GM18520 (cell line): ENCODE measurements around the gene MLLT10.
"Not testable (repeated sequence)": the region's sequence is repeated elsewhere in the genome, so short reads cannot be mapped to it uniquely, and the experiment has no call there.

Source experiments
- ATAC-seq: cut with Tn5 transposase; IDR thresholded peaks from one replicate; pipeline ENCODE4 v1.9.1; 2021; ENCODE audit not compliant: unreplicated experiment

Gene MLLT10

DNA sequence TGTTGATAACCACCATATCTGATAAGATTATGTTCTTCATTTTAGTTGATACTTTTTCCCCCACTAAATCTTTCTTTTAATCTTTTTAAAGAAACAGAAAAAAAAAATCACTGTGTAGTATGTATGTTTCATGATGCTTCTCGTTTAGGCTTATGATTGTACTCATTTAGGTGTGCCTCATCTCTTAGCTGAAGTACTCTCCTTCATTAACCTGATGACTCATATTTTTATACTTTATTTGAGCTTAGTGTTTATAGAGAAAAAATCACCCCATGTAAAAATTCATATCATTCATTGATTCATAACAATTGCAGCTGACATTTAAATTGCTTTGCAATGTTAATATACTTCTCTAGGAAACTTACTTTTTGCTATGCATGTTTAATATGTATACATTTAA lies 158.9 kb downstream of the MLLT10 start:
- no peak for ATAC-seq

GRCh38 chr10:21693418-21693817 lies 159.4 kb downstream of the MLLT10 start:
- no peak for ATAC-seq

DNA sequence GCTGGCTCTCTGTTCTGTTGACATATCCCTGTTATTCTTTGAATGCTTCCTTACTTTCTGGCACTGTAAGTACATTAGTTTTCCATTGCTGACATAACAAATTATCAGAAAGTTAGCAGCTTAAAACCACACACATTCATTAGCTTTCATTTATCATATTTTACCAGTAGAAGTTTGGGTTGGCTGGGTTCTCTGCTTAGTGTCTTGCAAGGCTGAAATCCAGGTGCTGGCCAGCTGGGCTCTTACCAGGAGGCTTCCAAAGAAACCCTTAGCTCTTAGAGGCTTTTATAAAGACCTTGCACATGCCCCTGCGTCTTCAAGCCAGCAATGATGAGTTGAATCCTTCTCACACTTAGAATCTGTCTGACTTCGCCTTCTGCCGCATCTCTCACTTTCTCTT lies 160.6 kb downstream of the MLLT10 start:
- ATAC-seq = no peak

DNA sequence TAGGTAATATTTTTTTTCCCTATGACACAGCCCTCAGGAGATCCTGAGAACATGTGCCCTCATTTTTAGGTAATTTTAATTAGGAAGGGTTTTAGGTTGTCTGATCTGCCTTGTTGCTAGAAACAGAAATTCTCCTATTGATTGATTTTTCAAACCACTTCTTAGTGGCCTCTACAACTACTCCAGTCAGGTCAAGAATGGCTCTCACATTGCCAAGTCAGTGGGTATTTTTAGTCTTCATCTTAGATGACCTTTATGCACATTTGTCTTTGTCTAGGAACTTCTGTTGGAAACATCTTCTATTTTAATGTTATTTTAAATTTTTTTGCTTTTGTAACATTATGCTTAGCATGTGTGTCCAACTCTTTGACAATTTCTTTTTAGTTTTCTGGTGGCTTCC lies 162.3 kb downstream of the MLLT10 start:
- no peak for ATAC-seq

- ATAC-seq = no peak
Measured at GRCh38 chr10:21699575-21699974, 165.5 kb downstream of the MLLT10 start.

- no peak for ATAC-seq
Measured at GRCh38 chr10:21700474-21700873, 166.4 kb downstream of the MLLT10 start.

DNA sequence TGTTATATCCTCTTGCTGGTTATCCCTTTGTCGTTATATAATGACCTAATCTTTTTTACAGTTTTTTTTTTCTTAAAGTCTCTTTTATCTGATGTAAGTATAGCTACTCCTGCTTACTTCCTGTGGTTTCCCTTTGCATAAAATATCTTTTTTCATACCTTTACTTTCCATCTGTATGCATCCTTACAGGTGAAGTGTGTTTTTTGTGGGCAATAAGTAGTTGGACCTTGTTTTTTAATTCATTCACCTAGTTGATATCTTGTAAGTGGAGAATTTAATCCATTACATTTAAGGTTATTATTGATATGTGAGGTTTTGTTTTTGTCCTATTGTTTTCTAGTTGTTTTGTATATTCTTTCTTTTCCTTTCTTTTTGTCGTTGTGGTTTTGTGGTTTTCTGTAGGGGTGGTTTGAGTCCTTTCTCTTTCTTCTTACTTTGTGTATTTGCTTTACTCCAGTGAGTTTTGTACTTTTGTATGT lies 168.6 kb downstream of the MLLT10 start:
- ATAC-seq = no peak

DNA sequence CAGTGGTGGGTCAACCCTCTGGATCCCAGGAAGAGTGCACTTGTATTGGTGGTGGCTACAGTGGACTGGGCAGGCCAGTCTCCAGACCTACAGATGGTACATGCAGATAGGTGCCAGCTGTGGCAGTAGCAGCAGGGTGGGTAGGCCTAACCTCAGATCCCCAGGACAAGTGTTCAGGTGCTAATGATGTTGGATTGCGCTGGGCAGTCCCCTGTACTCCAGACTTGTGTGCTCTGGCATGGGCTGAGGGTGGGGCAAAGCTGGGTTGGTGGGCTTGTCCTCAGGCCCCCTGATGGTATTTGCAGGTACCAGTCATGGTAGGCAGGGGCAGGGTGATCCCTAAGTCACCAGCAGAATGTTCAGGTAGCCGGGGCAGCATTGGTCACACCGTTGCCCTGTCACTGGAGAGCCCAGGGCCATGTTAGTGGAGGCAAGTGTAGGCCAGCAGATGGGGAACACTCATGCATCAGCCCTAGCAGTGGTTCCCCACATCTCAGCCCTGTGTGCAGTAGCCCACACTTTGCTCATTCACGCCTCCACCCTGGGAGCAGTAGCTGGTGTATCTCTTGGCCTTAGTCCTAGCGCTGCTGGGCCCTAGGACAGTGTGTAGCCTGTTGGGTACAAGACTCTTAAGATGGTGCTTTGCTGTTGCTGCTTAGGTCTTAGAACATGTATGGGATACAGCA lies 171.3 kb downstream of the MLLT10 start:
- ATAC-seq = no peak

GRCh38 chr10:21705828-21706176 lies 171.8 kb downstream of the MLLT10 start:
- no peak for ATAC-seq

GRCh38 chr10:21707498-21707897 lies 173.5 kb downstream of the MLLT10 start:
- no peak for ATAC-seq

- ATAC-seq = no peak
Measured at GRCh38 chr10:21712975-21713374, 178.9 kb downstream of the MLLT10 start.

DNA sequence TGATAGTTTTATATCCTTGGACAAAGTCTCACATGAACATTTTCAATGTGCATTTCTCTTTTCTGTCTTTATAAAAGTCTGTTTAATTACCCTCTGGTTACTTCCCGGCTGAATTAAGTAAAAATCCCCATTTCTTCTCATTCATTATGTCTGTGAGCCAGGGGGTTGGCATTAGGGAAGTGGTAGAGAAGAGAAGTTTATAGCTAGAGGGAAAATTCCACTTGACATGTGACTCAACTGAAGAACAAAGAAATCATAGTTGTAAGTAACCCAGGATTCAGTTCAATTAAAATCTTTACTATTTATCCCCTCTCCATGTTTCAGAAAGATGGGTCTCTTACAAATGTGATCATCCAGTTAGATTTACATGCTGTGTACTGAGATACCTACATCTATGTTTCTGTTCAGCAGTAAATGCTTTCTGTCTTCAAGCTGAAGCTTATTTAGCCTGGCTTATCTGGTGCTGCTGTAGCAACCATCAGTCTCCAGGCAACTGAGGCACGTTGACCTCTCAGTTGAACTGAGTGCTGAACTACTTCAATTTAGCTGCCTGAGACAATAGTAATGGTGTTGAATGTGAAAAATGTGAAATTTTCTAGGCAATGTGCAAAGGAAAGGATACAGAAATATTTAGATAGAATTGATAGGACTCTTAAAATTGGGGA lies 181.6 kb downstream of the MLLT10 start:
- ATAC-seq = no peak

- ATAC-seq = not testable (repeated sequence)
Measured at GRCh38 chr10:21717437-21718054, 183.5 kb downstream of the MLLT10 start.

GRCh38 chr10:21719502-21719901 lies 185.5 kb downstream of the MLLT10 start:
- ATAC-seq = no peak

DNA sequence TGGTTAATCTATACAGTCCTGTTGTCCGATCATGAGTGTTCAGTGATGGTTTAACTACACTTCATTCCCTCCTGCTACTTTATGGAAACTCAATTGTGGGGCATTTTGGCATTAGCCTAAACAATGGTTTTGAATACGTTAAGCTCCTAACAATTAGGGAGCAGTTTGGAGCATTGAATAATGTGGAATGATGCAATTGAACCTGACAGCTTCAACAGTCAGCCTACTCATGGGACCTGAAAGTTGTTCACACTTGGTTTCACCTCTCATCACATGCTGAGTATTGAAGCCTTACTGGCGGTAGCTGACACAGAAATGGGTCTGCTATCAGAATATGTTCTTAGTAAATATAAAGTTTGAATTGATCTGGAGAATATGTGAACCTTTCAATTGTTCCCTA lies 186.1 kb downstream of the MLLT10 start:
- ATAC-seq = no peak

DNA sequence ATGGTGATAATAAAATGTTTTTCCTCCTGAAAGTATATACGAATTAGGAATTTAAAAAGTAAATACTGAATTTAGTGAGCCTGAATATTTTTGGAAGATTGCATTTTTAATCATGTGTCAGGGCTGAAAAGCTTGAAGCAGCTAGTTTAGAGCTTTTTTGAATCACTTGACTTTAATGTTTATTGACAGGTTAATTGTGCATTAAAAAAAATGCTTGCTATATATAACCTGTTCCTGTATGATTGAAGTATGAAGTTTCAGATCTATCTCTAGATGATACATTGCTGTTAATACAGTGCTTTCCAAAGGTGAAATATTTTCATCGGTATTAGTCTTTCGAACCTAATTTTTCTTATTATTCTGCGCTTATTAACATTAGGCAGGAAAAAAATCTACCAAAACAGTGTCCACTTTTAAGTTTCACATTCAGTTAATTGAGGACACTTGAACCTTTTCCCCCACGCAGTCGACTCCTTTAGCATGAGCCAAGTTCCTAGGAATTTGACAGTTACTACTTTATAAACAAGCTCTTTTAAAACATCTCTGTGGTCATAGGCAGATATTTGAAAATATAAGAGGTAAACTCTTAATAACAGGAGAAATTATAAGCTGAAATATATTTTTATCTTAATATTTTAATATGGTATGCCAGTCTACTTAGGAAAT lies 187.1 kb downstream of the MLLT10 start:
- no peak for ATAC-seq

DNA sequence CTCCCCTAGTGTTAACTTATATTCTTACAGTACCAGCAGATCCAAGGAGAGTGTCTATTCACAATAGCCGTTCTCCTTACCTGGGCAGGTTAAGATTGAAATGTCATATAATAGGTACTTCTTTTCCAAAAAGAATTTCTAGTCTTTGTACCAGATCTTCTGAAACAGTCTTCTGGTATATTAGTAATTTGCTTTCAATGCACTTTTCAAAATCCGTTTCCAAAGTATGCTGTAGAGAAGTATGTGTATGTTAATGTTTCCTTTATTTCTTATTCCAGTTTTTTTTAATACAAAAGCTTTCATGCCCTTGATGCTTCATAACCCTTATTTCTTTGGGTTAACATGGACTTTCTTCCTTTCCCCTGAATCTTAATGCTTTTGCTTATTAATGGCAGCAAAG lies 188.2 kb downstream of the MLLT10 start:
- ATAC-seq = no peak

DNA sequence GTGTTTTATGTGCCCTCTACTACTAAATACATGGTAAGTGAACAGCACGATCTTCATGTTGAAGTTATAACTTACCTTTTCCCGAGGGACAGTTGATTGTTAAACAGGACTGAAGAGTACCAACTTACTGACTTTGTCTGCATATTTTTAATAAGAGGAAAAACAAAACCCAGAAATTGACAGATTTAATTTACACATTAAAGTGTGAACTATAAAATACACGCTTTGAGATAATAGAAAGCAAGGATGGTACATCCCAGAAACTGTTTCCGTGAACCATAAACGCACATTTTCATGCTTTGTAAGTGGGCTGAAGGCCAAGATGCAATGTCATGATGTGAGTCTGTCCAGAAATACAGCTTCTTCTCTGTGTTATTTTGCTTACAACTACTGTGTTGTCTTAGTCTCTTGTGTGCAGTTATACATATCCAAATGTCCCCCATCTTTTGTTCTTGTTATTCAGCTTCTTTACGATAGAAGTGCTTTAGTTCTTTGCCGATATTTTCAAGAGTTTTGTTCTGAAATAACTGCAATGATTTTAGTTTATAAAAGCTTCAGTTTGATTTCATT lies 190.1 kb downstream of the MLLT10 start:
- no peak for ATAC-seq

DNA sequence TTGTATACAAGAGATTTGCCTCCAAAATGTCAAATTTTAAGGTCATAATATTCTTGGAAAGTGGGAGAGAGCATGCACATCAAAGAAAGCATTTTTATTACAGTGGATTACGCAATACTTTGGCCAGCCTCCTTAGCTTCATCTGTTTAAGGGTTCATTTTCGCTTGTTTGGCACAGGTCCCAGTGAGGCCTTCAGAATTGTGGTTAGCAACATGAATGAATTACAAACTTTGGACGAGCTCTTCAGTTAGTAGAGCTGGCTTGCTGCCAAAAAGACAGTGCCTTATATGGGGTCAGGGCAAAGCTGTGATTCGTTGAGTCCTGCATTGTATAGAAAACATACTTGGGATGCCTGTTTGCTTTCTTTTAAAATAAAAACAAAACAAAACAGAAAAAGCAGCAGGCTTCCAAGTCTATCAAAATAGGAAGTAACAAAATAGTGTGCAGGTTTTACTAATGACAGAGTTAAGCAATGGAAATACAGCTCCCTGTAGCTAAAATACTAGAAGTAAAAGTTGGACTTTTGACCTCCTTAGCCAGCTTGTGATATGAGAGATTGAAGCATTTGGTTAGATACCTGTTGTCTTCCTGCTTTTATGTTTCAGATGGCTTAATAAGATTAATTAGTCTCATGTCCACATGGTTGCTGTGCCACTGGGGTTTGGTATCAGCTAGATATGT lies 190.8 kb downstream of the MLLT10 start:
- peak; percentile 53 for ATAC-seq

DNA sequence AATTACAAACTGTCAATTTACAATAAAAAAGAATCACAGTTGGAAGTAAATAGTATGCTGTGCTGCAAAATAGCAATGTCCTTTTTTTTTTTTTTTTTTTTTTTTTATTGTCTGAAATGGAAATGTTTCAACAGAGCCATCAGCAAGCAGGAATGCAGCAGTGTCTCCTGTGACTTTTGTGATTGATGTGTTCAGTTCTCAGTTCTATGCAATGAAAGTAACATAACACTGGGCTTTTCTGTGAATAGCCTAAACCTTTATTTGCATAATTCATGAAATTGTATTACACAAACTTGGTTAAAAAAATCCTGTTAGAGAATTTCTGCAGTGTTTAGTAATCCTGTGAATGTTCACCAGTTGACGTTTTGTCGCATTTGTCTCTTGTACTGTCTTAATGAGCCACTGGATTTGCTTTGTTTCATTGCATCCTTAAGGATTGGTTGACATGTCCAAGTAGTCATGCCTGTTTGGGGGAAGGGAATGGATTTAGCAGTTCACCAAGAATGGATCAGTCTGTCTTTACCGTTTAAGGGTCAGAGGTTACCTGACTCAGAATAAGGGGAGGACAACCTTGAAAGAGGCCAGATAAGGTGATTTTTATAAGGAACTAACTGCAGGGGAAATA lies 192.7 kb downstream of the MLLT10 start:
- ATAC-seq = no peak
